Urothelium cell line (cell line): ENCODE data around the gene MED28.
"Not testable (repeated sequence)": the region's sequence is repeated elsewhere in the genome, so short reads cannot be mapped to it uniquely, and the experiment has no call there.

ENCODE experiments used
- DNase-seq: peaks from one replicate; pipeline ENCODE4 v3.0.0; 2011; ENCODE audit warnings: low spot score, mixed read lengths
- FAIRE-seq: peaks from 2 replicates; lab custom pipeline; 2011; peaks lifted over from hg19 to GRCh38; lab: Jason Lieb, UNC

The MED28 gene, protein sequence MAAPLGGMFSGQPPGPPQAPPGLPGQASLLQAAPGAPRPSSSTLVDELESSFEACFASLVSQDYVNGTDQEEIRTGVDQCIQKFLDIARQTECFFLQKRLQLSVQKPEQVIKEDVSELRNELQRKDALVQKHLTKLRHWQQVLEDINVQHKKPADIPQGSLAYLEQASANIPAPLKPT

GRCh38 chr4:17614416-17615299 is at the start of gene MED28:
Gene MED28 (plus strand): TSS chr4:17614641. CDS start chr4:17614655, 14 bp downstream.
- FAIRE-seq (no peak), DNase-seq (peak; percentile 93)

- FAIRE-seq: no peak
- no peak for DNase-seq
These were observed 48.6 kb upstream of the MED28 start for GRCh38 chr4:17565846-17566245.

DNA sequence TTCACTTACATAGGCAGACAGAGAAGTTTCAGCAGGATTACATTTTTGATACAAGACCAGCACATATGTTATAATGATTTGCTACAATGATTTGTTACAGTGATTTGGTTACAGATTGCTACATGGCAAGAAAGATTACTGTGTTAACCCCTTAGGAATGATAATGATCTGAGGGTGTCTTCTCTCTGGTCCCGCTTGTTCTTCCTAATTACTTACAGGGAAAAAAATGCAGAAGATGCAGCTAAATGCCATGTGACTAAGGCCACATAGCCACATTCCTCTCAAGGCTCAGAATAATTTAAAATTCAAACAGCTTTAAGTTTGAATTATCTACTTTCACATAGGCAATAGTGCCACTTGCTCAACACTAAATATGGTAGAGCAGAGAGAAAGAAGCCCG is 47.2 kb upstream of the MED28 start:
- DNase-seq: no peak
- no peak for FAIRE-seq

- FAIRE-seq (no peak), DNase-seq (no peak)
These were observed 40.2 kb upstream of the MED28 start for GRCh38 chr4:17574206-17574605.

DNA sequence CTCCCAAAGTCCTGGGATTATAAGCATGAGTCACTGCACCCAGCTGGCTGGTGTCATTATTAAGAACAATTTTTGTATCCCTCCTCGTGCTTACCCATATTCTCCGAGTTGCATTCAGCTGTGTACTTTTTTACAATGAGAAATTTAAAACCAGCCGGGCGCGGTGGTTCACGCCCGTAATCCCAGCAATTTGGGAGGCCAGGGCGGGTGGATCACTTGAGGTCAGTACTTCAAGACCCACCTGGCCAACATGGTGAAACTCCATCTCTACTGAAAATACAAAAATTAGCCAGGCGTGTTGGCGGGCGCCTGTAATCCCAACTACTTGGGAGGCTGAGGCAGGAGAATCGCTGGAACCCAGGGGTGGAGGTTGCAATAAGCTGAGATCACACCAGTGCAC is 39.3 kb upstream of the MED28 start:
- not testable (repeated sequence) for FAIRE-seq, DNase-seq

DNA sequence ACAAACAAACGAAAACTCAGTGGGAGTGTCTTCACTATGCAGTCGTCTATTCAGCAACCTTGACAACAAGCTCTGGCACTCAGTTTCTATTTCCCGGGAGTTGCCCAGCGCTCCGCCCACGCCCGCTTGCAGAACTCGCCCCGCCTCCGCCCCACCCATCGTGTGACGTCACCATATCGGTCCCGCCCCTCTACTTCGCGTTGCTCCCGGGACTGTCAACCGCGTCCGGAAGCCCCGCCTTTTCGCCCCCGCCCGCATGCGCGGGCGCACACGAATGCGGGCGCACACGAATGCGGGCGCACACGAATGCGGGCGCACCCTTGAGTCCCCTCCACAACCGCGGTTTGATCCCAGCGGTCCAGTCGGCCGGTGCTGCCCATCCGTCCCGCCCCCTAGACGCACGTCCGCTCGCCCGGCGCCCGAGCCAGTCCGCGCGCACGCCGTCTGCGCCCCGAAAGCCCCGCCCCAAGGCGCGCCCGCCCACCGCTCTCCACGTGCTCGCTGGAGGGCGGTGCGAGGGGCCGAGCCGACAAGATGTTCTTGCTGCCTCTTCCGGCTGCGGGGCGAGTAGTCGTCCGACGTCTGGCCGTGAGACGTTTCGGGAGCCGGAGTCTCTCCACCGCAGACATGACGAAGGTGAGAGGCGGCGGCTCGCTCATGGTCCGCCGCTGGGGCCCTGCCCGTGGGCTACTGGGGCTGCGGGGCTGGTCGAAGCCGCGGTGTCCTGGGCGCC is 37.3 kb upstream of the MED28 start, which contains the start of gene LAP3:
TSS of gene LAP3 (plus strand) at position 267 of the 733 bp plus-strand sequence. CDS start at position 535, 268 bp downstream.
- FAIRE-seq: peak; percentile 69

DNA sequence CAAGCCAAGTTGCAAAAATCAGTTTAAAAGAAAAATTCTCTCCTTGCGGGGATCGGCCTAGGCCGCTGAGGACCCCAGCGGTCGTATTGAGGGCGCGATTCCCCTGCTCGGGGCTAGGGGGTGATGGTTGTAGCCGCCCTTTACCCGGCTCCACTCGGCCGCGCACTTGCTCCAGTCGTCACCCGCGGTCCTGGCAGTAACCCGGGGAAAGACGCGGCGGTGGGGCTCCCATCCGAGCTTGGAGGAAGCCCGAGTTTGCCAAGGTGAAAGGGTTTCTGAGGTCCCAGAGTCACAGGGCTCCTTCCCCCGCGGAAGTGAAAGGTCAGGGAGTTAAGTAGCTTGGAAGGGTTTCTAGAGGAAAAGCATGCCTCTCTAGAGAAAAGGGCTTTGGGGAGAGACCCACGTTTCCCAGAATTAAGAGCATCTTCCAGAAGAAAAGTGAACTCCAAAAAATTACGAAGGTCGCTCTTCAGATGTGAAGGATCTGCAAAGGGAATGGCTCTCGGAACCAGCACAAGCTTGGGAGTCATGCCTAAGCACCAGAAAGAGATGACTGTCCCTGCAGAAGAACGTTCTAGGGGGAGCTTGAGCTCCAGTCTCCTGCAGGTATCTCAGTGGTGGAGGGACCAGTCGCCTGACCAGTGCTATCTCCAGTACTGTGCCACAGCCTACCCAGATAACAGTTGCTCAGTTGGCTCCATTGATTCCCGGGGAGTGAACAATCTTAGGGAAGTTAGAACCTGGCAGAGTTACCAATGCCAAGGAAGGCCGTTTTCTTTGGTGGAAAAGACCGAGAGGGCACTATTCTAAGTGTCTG is 36.6 kb upstream of the MED28 start:
- DNase-seq: peak; percentile 20
- no peak for FAIRE-seq

More for the DNA sequence above, 37.3 kb upstream of the MED28 start, which contains the start of gene LAP3:
- peak; percentile 92 for DNase-seq

GRCh38 chr4:17578482-17578891 is 36.0 kb upstream of the MED28 start:
- FAIRE-seq: no peak
- no peak for DNase-seq

GRCh38 chr4:17580969-17581368 is 33.5 kb upstream of the MED28 start:
- FAIRE-seq (no peak), DNase-seq (no peak)

DNA sequence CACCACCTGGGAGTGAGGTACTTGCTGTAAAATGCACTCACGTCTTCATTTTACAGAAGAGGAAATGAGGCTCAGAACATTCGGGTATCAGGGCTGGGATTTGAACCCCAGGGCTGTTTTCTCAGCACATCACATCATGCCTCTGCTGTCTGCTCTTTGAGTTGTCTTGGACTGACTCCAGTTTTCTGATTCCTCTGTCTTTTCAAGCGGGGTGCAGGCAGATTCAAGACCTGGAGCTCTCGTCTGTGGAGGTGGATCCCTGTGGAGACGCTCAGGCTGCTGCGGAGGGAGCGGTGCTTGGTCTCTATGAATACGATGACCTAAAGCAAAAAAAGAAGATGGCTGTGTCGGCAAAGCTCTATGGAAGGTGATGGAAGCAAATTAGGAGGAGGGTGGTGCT is 31.2 kb upstream of the MED28 start:
- no peak for FAIRE-seq

GRCh38 chr4:17583941-17584340 is 30.5 kb upstream of the MED28 start:
- FAIRE-seq (no peak), DNase-seq (no peak)

More for the DNA sequence above, 31.2 kb upstream of the MED28 start:
- no peak for DNase-seq

DNA sequence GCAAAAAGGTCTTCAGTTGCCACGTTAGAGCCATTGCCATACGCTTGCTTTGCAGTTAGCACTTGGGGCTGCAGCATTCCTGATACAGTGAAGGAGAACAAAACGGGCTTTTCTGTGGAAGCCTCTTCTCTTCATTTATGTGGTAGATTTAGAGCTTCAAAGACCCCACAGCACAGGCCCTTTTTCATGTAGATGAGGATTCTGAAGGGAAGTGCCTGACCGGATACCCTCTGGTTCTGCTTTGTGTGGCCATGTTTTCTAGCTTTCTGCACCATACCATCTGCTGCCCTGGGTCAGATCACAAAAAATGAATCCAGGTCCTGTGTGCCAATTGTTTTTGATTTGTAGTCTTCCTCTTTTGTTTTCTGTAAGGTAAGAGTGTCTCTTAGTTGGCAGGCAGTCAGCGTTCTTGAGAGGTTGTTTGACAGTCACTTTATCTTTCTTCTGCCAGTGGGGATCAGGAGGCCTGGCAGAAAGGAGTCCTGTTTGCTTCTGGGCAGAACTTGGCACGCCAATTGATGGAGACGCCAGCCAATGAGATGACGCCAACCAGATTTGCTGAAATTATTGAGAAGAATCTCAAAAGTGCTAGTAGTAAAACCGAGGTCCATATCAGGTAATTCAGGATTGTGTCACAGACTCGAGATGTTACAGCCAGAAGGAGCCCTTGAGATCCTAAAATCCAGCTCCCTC is 29.8 kb upstream of the MED28 start:
- no peak for FAIRE-seq
- DNase-seq: no peak

DNA sequence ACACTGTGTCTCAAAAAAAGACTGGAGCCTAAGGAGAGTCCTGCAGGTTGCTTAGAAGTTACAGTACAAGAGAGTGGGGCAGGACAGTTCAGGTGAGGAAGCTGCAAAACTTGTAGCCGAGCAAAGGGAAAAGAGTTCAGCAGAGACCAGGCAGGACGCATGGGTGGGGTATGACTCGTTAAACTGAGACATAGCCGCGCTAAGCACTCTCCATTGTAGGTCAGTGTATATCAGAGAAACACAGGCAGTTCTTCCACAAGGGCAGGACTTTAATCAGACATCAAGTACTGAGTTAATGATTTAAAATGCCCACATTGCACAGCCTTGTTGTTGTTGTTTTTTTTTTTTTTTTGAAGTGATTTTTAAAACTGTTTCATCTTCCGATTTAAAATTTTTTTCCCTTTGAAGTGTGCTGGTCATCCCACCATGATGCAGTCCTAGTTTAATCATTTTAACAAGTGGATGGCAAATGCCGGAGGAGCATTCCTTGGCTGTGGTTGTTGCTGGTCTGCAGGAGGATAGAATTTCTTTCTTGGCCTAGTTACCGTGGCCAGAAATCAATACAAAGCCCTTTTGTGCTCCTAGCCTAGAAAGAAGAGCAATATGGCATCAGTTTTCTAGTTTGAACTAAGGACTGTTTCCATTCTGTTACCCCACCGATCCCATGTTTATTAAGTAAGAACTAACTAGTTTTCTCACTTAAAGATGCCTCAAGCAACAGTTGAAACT is 27.2 kb upstream of the MED28 start:
- DNase-seq: no peak
- FAIRE-seq: no peak

GRCh38 chr4:17589355-17589754 is 25.1 kb upstream of the MED28 start:
- FAIRE-seq (no peak), DNase-seq (no peak)

GRCh38 chr4:17595471-17596005 is 18.9 kb upstream of the MED28 start:
- DNase-seq: no peak
- FAIRE-seq: no peak

DNA sequence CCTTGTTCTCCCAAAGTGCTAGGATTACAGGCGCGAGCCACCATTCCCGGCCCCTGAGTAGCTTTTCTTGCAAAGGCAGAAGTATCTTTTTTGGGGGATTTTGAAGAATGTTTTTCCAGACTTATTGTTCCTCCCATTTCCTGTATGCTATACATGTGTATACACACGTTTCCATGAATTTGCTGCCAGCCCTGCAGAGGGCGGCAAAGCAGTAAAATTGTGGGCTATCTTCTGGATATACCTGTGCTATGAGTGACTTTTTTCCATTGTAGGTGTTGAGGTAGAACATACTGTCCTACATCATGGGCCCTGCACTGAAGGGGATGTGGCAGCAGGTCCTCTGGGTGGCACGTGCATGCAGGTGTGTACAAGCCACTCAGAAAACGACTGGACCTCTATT is 16.9 kb upstream of the MED28 start:
- FAIRE-seq (no peak), DNase-seq (peak; percentile 5)

DNA sequence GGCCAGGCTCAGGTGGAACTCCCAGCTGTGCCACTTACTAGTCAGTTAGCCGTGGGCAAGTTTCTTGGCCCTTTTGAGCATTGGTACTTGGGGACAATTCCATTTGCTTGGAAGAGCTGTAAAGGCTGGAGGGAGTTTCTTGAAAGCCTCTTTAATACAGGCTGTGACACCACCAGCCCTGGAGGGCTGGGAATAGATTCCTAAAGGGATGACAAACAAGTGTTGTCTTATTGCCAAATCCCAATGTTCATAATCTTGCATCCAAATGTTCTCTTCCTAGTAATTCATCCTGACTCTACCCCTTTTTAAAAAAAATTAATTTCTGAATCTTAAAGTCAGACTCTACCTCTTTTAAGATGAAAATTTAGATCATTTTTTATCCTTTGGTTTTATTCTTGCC is 14.6 kb upstream of the MED28 start:
- DNase-seq (no peak), FAIRE-seq (no peak)

DNA sequence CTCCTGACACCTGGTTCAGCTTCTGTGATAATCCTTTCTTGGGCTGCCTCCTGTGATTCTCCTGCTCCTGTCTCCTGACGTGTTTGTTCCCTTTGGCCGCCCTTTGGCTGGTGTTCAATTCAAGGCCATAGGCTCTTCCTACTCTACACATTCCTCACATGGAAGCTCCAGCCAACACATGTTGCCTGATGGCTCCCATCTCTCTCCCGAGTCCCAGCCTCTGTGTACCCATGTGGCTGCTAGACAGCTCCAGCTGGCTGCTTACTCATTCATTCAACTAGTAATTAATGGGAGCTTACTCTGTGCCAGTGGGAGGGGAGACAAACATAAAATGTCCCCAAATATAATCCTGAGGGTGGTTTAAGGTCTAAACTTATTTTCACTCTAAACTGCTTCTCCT is 9.2 kb upstream of the MED28 start:
- DNase-seq (no peak), FAIRE-seq (no peak)
